SK-N-SH (cell line): ENCODE data around the gene PKP1.

Experiments
- GABPA ChIP-seq: IDR thresholded peaks from 2 replicates; pipeline ENCODE4 v1.4.0; 2012; ENCODE audit warnings: low read depth, mild to moderate bottlenecking
- GATA2 ChIP-seq: sonication (generic); formaldehyde crosslinking; IDR thresholded peaks from 2 replicates; pipeline ENCODE4 v1.5.0; 2020; ENCODE audit warnings: mild to moderate bottlenecking, missing genetic modification reagents
- JUND ChIP-seq: IDR thresholded peaks from 2 replicates; pipeline ENCODE4 v1.4.0; 2012
- POLR2AphosphoS5 ChIP-seq: IDR thresholded peaks from 2 replicates; pipeline ENCODE4 v1.6.1; 2012; ENCODE audit warnings: low read depth, low read length
- REST ChIP-seq: IDR thresholded peaks from 2 replicates; pipeline ENCODE4 v1.6.1; 2012; ENCODE audit warnings: mild to moderate bottlenecking, low read depth, low read length, moderate library complexity
- TAF1 ChIP-seq: IDR thresholded peaks from 2 replicates; pipeline ENCODE4 v1.6.1; 2012; ENCODE audit warnings: low read depth, mild to moderate bottlenecking, low read length, moderate library complexity, borderline replicate concordance
- USF2 ChIP-seq: fragments of 150-350 bp; IDR thresholded peaks from 2 replicates; pipeline ENCODE4 v1.6.1; 2017; ENCODE audit warnings: antibody characterized with exemption, low read length, low read depth, borderline replicate concordance
- YY1 ChIP-seq: IDR thresholded peaks from 2 replicates; pipeline ENCODE4 v1.4.0; 2012; ENCODE audit warnings: low read depth, mild to moderate bottlenecking
- TF ChIP-seq, protein P1 (sequence below): IDR thresholded peaks from 2 replicates; pipeline ENCODE4 v1.4.0; 2012; ENCODE audit warnings: low read depth
- TF ChIP-seq, protein P2 (sequence below): fragments of 200-600 bp; sonication (generic); IDR thresholded peaks from 2 replicates; pipeline ENCODE4 v1.6.1; 2017; ENCODE audit warnings: antibody characterized with exemption, mild to moderate bottlenecking, moderate library complexity

DNA sequence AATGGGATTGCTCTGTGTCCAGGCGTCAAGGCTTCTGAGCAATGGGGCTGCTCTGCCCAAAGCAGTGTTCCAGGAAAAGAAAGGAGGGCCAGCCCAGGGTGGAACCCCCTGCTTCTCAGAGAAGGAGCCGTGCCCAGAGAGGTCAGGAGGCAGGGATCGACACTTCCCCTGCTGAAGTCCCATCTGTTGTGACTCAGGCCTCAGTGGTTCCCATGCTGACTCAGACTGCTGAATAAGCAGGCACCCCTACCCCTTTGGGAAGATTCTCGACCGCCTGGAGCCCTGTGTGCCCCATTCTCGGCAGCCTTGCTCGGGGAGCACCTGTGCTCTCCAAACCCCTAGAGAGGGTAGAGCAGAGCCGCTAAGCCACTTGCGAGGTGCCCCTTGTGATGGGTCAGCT lies 23.9 kb downstream of the PKP1 start:
- TF ChIP-seq GATA2 (CRISPR knock-in tag), result no peak
- TF ChIP-seq, protein P1, sequence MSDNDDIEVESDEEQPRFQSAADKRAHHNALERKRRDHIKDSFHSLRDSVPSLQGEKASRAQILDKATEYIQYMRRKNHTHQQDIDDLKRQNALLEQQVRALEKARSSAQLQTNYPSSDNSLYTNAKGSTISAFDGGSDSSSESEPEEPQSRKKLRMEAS, result no peak
- TF ChIP-seq, protein P2, sequence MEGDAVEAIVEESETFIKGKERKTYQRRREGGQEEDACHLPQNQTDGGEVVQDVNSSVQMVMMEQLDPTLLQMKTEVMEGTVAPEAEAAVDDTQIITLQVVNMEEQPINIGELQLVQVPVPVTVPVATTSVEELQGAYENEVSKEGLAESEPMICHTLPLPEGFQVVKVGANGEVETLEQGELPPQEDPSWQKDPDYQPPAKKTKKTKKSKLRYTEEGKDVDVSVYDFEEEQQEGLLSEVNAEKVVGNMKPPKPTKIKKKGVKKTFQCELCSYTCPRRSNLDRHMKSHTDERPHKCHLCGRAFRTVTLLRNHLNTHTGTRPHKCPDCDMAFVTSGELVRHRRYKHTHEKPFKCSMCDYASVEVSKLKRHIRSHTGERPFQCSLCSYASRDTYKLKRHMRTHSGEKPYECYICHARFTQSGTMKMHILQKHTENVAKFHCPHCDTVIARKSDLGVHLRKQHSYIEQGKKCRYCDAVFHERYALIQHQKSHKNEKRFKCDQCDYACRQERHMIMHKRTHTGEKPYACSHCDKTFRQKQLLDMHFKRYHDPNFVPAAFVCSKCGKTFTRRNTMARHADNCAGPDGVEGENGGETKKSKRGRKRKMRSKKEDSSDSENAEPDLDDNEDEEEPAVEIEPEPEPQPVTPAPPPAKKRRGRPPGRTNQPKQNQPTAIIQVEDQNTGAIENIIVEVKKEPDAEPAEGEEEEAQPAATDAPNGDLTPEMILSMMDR, result no peak
- no peak for TF ChIP-seq JUND
- TF ChIP-seq YY1, result no peak
- no peak for TF ChIP-seq POLR2AphosphoS5
- TF ChIP-seq GABPA, result no peak
- TF ChIP-seq TAF1, result no peak
- no peak for TF ChIP-seq REST
- no peak for TF ChIP-seq USF2
